ENCODE measurements around the gene PLA2G4A.

Gene PLA2G4A

DNA sequence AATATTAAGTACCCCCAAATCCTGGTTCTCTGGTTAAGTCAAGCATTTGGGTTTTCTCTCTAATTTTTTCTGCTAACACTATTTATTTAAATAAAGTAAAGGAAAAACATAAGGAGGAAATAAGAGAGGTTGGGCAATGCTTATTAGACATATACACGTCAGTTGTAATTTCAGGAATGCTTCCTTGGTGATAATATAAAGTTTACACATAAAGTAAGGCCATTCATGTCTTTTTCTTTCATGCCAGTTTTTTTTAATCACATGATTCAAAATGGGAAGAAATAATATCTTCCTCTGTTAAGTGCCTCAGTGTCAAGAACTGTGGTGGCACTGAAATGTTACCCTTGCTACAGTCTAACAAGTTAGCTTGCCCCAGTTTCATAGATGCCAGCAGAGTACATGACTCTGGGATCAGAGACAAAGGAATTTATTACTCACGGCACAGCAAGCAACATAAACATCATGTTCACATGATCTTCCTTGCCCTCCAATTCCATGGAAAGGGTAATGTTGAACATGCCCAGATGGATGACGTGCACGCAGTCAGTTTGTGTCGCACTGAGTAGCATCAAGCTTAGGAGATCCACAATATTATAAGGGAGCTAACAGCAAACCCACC lies 184.9 kb downstream of the PLA2G4A start:
- Histone ChIP-seq H3K36me3 (ENCODE audit: insufficient read depth, low read depth, low read length) (no peaks in the 10 kb centered on the region), H3K27me3 (ENCODE audit: insufficient read depth, low read length) (no peaks in the 10 kb centered on the region), H3K9ac (ENCODE audit: low read depth, low read length) (no peak overlapping the region), H3K9me3 (ENCODE audit: insufficient read depth, low read depth, low read length) (peaks cover 6% of the 10 kb centered on the region), H3K27ac (ENCODE audit: low read length) (no peak overlapping the region), H3K4me1 (ENCODE audit: insufficient read depth, low read length) (peaks cover 4% of the 10 kb centered on the region; the same call in 1 of the 2 replicates), H3K4me3 (ENCODE audit: low read length) (no peak overlapping the region)

DNA sequence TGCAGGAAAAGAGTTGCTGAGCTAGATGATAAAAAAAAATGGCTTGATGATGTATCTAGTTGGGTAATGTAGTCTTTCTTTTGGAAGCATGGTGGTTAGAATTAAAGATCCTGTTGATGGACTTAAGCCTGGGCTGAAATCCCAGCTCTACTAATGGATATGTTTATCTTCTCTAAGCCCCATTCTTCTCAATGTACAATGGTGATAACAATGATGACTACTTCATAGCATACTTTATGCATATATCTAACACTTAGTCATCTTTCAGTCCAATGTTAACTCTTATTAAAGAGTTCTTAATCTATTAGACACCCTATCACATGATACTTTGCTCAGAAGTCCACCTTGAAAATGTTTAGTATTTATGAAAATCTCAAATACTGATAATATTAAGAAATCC lies 189.5 kb downstream of the PLA2G4A start:
- no peaks in the 10 kb centered on the region for H3K27me3 ChIP-seq (ENCODE audit: insufficient read depth, low read length)

GRCh38 chr1:187027253-187027652 lies 198.5 kb downstream of the PLA2G4A start:
- H3K4me1 ChIP-seq (ENCODE audit: insufficient read depth, low read length) = no peaks in the 10 kb centered on the region

More for the DNA sequence above, 189.5 kb downstream of the PLA2G4A start:
- H3K27ac ChIP-seq (ENCODE audit: low read length) = no peak overlapping the region
- peaks cover 5% of the 10 kb centered on the region; the same call in 1 of the 2 replicates for H3K9me3 ChIP-seq (ENCODE audit: insufficient read depth, low read depth, low read length)
- H3K9ac ChIP-seq (ENCODE audit: low read depth, low read length) = no peak overlapping the region
- no peaks in the 10 kb centered on the region for H3K36me3 ChIP-seq (ENCODE audit: insufficient read depth, low read depth, low read length)
- no peaks in the 10 kb centered on the region for H3K4me1 ChIP-seq (ENCODE audit: insufficient read depth, low read length)
- H3K4me3 ChIP-seq (ENCODE audit: low read length) = no peak overlapping the region

DNA sequence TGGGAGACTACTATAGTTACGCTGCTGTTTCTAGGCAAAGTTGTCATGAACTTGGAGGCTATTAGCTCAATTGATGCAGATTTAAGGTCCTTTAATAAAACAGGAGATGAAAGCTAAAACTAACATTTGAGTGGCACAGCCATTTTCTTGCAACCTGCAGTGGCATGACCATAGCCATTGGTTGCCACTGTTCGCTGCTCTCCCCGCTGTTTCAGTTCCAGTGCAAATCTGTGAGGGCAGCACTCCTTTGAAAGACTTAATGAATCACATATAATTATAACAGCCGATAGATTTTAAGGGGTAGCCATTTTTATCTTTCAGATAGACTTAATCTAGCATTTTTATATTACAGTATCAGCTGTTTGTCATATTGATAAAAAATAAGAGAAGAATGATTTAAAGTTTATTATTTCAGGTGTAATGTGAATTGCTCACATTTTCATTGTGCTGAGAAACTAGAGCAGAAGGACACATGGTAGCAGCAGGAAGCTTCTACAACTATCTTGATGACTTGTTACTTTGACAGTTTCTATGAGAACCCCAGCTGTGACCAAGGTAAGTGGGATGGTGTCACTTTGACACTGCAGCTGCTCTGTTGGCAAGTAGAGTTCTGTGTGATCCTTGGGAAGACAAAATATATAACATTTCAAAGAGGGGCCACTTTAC lies 203.7 kb downstream of the PLA2G4A start:
- no peak overlapping the region for H3K9ac ChIP-seq (ENCODE audit: low read depth, low read length)
- no peak overlapping the region for H3K27ac ChIP-seq (ENCODE audit: low read length)
- H3K27me3 ChIP-seq (ENCODE audit: insufficient read depth, low read length) = no peaks in the 10 kb centered on the region
- H3K9me3 ChIP-seq (ENCODE audit: insufficient read depth, low read depth, low read length) = peaks cover 4% of the 10 kb centered on the region; the same call in 1 of the 2 replicates
- H3K36me3 ChIP-seq (ENCODE audit: insufficient read depth, low read depth, low read length) = no peaks in the 10 kb centered on the region
- no peak overlapping the region for H3K4me3 ChIP-seq (ENCODE audit: low read length)
- H3K4me1 ChIP-seq (ENCODE audit: insufficient read depth, low read length) = no peaks in the 10 kb centered on the region

More at GRCh38 chr1:187027253-187027652, 198.5 kb downstream of the PLA2G4A start:
- Histone ChIP-seq H3K27ac (ENCODE audit: low read length) (no peak overlapping the region), H3K36me3 (ENCODE audit: insufficient read depth, low read depth, low read length) (no peaks in the 10 kb centered on the region), H3K9me3 (ENCODE audit: insufficient read depth, low read depth, low read length) (peaks cover 4% of the 10 kb centered on the region; the same call in 1 of the 2 replicates), H3K27me3 (ENCODE audit: insufficient read depth, low read length) (no peaks in the 10 kb centered on the region), H3K9ac (ENCODE audit: low read depth, low read length) (no peak overlapping the region), H3K4me3 (ENCODE audit: low read length) (no peak overlapping the region)

GRCh38 chr1:187032982-187033692 lies 204.4 kb downstream of the PLA2G4A start:
- no peaks in the 10 kb centered on the region for H3K4me1 ChIP-seq (ENCODE audit: insufficient read depth, low read length)
- no peak overlapping the region for H3K9ac ChIP-seq (ENCODE audit: low read depth, low read length)
- no peaks in the 10 kb centered on the region for H3K27me3 ChIP-seq (ENCODE audit: insufficient read depth, low read length)
- no peaks in the 10 kb centered on the region for H3K36me3 ChIP-seq (ENCODE audit: insufficient read depth, low read depth, low read length)
- H3K4me3 ChIP-seq (ENCODE audit: low read length) = no peak overlapping the region
- H3K27ac ChIP-seq (ENCODE audit: low read length) = no peak overlapping the region
- peaks cover 11% of the 10 kb centered on the region for H3K9me3 ChIP-seq (ENCODE audit: insufficient read depth, low read depth, low read length)

- no peaks in the 10 kb centered on the region for H3K27me3 ChIP-seq (ENCODE audit: insufficient read depth, low read length)
- no peaks in the 10 kb centered on the region for H3K4me1 ChIP-seq (ENCODE audit: insufficient read depth, low read length)
- no peak overlapping the region for H3K9ac ChIP-seq (ENCODE audit: low read depth, low read length)
- no peaks in the 10 kb centered on the region for H3K36me3 ChIP-seq (ENCODE audit: insufficient read depth, low read depth, low read length)
- H3K27ac ChIP-seq (ENCODE audit: low read length) = no peak overlapping the region
- H3K4me3 ChIP-seq (ENCODE audit: low read length) = no peak overlapping the region
- peaks cover 12% of the 10 kb centered on the region for H3K9me3 ChIP-seq (ENCODE audit: insufficient read depth, low read depth, low read length)
These were observed 205.1 kb downstream of the PLA2G4A start for GRCh38 chr1:187033693-187034390.

- H3K36me3 ChIP-seq (ENCODE audit: insufficient read depth, low read depth, low read length) = no peaks in the 10 kb centered on the region
- no peak overlapping the region for H3K4me3 ChIP-seq (ENCODE audit: low read length)
- peaks cover 9% of the 10 kb centered on the region for H3K9me3 ChIP-seq (ENCODE audit: insufficient read depth, low read depth, low read length)
- H3K4me1 ChIP-seq (ENCODE audit: insufficient read depth, low read length) = no peaks in the 10 kb centered on the region
- no peak overlapping the region for H3K27ac ChIP-seq (ENCODE audit: low read length)
- no peaks in the 10 kb centered on the region for H3K27me3 ChIP-seq (ENCODE audit: insufficient read depth, low read length)
- H3K9ac ChIP-seq (ENCODE audit: low read depth, low read length) = no peak overlapping the region
These were observed 205.8 kb downstream of the PLA2G4A start for GRCh38 chr1:187034501-187034900.

- Histone ChIP-seq H3K27me3 (ENCODE audit: insufficient read depth, low read length) (no peaks in the 10 kb centered on the region), H3K4me3 (ENCODE audit: low read length) (no peak overlapping the region), H3K27ac (ENCODE audit: low read length) (no peak overlapping the region), H3K36me3 (ENCODE audit: insufficient read depth, low read depth, low read length) (no peaks in the 10 kb centered on the region), H3K4me1 (ENCODE audit: insufficient read depth, low read length) (no peaks in the 10 kb centered on the region), H3K9me3 (ENCODE audit: insufficient read depth, low read depth, low read length) (peaks cover 8% of the 10 kb centered on the region; the same call in 1 of the 2 replicates), H3K9ac (ENCODE audit: low read depth, low read length) (no peak overlapping the region)
These were observed 209.3 kb downstream of the PLA2G4A start for GRCh38 chr1:187037973-187038553.

All from iPS-20b (cell line).